ENCODE measurements around the gene ABCC11.
A peak's percentile ranks its signal among the peaks of the same experiment; 100 is the strongest.

ABCC11 gene

DNA sequence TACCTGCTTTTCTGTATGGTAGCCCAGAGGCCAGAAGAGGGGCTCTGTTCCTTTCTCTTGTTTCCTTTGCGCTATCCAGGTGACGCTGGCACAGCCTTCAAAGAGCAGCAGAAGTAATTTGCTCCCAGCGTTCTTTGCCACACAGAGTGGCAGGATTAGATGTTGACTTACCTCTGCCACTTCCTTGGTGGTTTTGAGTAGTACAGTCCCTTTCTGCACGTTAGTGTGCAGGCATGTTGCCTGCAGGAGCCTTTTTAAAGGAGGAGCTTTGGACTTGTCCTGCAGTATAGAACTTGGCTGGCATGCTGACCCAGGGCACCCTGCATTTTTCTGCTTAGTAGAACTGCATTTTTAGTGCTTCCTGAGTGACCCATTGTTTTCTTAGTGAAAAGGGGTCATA, at the start of gene ABCC11:
Gene ABCC11, minus strand, starts transcription at position 229 of the 400 bp plus-strand sequence. CDS start 15,618 bp downstream, outside the sequence.
- no peak for DNase-seq

DNA sequence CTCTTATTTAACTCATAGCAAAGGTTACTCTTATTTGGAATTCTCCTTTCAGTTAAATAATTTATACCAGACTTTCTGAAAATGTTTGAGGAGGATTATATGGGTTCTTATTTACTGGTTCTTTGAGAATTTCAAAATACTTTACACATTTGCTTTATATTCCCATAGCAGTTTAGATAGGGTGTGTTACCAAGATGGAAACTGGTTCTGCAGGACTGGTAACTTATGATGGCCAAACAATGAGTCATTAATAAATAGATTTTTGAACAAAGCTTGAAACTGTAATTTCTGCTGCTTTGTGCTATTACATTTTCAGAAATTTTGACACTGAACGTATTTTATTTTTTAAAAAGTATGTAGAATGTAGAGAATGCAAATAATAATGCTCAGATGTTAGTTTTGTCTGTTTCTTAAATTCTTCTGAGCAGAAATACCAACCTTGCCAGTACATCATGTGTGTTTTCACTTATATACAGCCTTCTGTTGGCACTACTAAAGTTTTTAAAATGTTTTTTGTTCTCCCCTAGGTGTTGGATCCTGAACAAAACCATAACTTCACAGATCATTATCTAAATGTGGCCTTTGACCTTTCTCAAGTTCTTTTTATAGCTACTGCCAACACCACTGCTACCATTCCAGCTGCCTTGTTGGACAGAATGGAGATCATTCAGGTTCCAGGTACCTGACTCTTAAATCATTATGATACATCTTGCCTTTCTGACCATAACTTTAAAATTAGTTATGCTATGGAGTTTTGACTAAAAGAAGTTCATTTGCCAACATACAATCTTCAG, 48.3 kb upstream of the ABCC11 start:
- DNase-seq = no peak

DNA sequence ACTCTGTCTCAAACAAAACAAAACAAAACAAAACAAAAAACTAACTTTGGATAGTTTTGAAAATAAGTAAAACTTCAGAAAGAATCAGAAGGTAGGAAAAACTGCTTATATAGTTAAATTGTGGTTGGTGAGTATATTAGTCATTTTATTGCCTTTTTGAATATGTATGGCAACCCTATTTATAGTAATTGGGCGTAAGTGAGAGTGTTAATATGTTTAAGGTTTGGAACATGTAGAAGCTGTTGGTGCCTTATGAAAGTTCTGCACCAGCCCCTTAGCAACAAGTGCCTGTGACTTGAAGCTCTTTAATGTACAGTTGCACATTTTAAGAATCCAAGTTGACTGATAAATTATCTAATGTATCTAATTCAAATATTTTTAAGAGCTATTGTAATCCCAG, 47.4 kb upstream of the ABCC11 start:
- no peak for DNase-seq

DNA sequence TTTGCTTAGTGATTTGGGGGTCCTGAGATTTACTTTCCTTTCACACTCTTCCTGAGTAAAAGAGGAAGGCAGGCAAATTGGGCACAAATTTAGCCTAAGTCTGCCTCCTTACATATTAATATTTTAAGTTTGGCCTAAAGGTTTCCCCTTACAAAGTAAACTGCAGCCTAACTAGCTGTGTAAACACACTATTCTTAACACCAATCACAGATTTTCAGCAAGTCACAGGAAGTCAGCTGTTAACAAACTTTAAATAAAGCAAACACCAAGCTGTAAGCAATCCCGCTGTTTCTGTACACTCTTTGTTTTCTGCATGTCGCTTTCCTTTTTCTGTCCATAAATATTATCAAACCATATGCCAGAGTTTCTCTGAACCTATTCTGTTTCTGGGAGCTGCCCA, 45.1 kb upstream of the ABCC11 start:
- no peak for DNase-seq

DNA sequence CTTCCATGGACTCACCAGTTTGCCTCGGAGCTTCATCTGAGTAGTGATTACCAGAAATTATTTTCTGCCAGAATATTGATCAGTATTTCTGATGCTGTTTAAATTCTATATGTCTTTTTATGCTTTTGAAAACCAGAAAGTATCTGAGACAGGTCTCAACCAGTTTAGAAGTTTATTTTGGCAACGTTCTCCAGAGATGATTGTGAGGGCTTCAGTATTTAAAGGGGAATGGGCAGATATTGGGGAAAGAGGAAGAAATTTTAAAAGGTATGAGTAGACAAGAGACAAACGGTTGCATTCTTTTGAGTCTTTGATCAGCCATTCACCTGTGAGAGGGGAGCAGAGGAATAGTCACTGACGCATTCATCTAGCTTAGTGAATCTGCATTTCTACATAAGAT, 44.4 kb upstream of the ABCC11 start:
- DNase-seq = no peak

DNA sequence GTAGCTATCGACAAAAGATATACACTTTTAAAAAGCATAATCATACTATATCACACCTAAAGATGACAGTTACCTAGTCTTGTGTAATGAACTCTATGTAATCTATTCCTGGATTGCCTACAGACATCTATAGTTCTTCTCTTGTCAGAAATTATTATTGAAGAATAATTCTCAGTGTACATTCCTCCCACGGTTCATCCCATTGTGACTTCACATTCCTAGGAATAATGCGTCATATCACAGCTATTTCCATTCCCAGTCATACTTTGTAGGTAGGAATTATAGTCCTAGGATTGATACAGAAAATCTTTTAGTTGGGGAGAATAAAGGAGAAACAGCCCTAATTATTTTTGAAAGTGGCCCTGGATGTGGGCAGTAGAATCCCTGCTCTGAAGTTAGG, 44.0 kb upstream of the ABCC11 start:
- no peak for DNase-seq

DNA sequence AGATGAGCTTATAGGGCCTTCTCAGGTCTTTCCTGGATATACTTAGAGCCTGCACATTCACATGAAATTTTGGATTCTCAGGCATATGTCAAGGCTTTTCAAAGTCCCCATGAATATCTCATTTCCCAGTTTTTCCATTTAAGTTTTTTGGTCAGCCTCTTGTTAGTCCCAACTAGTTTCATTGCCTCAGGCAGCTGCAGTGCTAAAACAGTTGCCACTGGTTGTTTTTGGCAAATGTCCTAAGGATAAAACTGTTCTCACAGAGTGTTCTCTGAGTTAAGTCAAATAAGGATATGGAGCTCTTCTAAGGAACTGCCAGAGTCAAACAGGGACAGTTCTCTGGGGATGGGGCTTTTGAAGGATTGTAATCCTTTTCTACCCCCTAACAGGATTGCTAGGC, 39.9 kb upstream of the ABCC11 start:
- DNase-seq = no peak

DNA sequence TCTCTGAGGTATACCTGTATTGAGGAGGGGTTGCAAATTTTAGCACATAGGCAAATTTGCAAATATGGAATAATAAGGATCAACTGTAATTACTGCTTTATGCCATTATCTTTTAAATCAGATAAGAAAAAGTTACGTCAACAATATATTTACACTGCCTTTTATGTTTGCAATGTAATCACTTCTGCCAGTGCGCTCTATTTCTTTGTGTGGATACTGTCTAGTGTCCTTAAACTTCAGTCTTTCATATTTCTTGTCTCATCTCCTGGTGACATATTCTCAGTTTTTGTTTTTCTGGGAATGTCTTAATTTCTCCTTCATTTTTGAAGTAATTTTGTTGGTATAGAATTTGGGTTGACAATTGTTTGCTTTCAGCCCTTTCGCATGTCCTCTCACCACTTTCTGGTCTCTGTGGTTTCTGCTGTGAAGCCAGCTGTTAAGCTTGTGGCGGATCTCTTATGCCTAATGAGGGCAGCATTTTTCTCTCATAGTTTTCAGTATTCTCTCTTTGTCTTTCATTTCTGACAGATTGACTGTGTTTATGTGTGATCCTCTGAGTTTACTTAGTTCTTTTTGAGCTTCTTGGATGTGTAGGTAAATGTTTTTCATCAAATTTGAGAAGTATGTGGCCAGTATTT, 37.6 kb upstream of the ABCC11 start:
- DNase-seq = no peak

DNA sequence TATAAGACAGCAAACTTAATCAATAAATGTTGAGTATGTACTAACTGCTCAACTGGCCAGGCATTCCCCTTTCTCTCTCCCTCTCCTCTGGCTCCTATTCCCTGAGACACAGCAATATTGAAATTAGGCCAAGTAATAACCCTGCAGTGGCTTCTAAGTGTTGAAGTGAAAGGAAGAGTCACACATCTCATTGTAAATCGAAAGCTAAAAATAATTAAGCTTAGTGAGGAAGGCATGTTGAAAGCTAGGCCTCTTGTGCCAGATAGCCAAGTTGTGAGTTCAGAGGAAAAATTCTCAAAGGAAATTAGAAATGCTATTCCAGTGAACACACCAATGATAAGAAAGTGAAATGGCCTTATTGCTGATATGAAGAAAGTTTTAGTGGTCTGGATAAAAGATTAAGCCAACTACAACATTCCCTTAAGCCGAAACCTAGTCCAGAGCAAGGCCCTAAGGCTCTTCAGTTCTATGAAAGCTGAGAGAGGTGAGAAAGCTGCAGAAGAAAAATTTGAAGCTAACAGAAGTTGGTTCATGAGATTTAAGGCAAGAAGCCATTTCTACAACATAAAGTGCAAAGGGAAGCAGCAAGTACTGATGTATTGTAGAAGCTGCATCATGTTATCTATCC, 35.4 kb upstream of the ABCC11 start:
- no peak for DNase-seq

DNA sequence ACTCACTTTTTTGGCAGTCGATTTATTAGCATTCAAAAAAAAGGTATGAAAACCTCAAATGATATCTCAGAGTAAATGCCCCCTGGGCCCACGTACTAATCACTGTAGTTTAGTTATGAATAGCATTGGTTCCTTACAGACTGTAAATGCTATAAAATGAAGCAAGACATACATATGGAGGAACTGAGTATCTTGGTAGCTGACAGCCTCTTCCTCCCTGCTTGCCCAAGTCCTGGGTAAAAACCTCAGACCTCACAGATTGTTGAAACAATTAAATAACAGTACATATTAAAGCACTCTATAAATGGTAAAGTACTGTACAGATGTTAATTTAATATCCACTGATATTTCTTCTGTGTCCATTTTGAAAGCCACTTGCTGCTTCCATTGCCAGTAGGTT, 33.2 kb upstream of the ABCC11 start:
- peak in 2 of 3 donors; percentile 7 to 19 for DNase-seq

DNA sequence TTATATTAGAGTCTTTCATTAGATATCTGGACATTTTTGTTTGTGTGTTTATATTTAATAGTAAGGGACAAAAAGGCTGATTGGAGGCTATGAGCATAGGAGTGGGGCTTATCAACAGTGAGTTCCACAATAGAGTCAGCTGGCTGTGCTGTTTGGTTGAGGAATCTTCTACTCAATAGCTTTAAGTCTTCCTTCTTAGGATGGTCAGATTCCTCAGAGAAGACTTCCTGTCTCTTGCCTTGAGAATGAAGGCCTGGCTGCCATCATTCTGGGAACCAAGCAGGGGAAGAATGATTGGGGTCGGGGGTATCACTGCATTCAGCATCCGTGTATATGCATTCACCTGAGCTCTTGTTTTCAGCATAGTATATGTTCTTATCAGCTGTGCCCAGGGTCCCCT, 31.9 kb upstream of the ABCC11 start:
- DNase-seq = no peak

DNA sequence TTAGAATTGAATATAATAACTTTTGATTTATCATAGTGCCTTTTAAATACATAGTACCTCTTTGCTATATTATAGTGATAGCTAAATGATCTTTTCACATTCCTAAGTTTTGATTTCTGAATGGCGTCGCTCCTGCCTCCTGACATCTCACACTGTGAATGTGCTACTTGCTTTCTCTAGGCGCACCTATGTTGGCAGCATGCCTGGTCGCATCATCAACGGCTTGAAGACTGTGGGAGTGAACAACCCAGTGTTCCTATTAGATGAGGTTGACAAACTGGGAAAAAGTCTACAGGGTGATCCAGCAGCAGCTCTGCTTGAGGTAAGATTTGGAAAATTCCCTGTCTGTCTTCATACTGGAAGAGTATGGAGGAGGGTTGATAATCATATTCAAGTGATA, 29.8 kb upstream of the ABCC11 start:
- DNase-seq = no peak

DNA sequence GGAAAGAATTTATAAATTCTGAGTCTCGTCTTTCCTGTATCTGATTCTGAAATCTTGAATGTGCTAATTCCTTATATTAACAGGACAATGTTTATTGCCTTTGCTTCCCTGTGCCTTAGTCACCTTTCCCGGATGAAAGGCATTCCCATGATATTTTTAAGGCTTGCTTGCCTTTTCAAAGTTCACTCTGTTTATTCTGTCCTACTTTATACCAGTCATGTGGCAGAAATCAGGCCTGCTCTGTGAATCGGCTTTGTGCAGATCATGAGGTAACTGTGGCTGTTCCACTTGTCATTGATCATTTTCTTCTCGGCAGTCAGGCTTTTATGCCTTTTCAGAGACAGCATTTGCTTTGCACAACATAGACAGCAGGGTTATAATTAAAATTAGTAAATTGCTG, 28.8 kb upstream of the ABCC11 start:
- DNase-seq = no peak

DNA sequence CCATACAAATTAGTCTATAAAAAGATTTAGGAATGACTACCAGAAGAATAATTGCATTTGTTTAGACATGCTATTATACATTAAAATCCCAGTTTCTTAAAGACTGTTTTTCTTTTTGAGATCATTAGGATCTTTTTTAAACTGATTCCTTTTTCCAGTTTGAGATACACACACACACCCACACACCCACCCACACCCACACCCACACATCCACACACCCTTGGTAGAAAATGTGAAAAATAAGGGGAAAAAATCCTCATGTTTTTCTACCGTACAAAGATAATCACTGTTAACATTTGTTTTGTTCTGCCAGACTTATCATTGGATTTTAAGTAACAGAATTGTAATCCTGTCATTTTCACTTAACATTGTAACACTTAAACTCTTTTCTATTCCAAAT, 27.1 kb upstream of the ABCC11 start:
- no peak for DNase-seq

DNA sequence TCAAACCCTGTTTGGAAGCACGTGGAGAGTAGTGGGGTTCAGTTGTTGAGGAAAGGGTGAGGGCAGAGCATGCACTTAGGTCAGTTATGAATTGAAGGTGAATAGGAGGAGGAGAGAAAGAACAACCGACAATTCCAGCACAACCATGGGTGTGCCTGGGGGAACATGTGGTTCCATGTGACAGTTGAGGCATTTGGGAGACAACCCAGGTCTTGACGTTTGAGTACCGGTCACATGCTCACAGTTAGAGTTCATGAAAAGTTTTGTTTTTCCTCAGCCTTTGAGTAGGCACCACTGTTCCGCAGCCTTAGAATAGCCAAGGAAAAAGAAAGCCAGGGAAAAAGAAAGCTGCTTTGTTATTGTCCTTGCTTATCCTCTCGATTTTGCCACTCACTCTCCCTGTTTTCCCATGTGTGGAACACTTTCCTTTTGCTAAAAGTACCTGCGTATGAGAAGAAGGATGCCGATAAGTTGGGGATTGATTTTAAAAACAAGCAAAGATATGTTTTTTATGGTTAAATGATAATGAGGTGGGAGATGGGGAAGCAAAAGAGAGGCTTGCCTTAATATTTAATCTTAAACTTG, 25.6 kb upstream of the ABCC11 start:
- DNase-seq = no peak

DNA sequence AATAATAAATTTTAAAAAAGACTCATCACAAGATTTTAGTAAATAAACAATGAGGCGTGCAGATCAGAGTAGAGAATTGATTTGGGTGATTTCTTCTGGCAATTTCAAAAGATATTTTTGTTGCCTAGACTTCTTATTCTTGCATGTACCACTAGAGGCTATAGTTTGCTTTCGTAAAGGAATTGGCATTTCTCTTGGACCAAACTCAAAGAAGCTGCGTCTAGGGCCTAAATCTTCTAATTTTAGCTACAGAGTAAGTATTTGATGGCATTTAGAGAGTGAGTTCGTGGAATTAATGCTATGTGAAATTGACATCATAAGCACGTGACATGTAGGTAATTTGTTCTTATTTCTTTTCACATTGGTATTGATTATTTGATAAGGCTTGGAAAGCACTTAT, 24.4 kb upstream of the ABCC11 start:
- no peak for DNase-seq

DNA sequence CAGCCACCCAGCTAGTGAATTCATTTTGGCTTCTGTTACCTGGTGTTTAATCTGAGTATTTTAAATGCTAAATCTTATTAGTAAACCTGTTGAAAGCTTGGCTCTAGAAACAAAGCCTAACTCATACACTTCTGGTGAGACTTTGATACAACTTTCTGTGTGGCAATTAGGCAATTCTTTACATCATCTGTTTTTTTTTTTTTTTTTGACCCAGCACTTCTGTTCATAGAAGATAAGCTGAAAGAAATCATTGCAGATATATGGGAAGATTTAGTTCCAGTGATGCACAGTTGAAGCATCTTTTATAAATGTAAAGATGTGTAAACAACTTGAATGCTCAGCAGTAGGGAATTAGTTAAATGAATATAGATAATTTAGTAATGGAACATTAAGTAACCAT, 21.7 kb upstream of the ABCC11 start:
- no peak for DNase-seq

DNA sequence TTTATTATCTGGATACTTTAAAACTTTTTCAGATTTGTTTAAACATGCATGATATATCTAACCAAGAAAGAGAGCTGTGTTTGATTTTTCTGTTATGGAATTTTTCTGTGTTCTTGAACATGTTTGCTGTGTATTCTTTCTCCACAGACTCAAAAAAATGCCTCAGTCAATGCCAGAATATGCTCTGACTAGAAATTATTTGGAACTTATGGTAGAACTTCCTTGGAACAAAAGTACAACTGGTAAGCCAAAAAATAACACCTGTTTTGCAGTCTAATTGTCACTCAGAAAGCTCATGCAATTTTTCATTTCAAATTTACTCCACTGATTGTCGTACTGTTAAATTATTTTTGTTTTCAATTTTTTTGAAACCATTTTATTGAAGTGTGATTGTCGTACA, 15.3 kb upstream of the ABCC11 start:
- DNase-seq = no peak

DNA sequence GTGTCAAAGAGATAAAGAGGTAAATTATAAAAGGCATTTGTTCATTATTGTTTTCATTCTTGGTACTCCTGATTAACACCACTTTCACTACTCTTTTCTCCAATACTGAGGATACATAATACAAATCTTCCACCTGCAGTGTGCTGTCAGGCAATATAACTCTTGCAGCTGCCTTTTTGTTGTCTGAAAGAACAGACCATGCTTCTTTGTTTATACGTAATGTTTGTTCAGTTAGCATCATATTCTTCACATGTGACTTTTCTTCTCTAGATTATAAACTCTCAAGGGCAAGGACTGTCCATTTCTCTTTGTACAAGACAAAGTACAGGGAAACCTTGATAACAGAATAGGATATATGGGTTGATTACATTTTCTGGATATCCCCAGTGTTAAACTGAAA, 14.2 kb upstream of the ABCC11 start:
- DNase-seq = no peak

DNA sequence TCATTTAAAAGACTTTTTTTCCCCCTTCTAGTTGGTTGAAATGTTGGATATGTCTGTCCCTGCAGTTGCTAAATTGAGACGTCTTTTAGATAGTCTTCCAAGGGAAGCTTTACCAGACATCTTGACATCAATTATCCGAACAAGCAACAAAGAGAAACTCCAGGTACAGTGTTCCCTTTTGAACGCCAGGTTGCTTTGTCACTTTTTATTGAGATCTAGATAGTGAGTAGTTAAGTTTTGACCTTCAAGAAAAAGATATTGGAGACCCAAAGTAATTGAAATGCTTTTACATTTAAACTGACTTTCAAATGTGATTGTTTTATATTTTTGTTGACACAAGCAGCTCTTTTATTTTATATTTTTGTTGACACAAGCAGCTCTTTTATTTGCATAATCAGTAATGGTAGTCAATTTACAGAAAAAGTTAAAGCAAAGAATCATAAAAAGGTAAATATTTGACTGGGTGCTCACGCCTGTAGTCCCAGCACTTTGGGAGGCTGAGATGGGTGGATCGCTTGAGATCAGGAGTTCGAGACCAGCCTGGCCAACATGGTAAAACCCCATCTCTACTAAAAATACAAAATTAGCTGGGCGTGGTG, 9.3 kb upstream of the ABCC11 start:
- no peak for DNase-seq

DNA sequence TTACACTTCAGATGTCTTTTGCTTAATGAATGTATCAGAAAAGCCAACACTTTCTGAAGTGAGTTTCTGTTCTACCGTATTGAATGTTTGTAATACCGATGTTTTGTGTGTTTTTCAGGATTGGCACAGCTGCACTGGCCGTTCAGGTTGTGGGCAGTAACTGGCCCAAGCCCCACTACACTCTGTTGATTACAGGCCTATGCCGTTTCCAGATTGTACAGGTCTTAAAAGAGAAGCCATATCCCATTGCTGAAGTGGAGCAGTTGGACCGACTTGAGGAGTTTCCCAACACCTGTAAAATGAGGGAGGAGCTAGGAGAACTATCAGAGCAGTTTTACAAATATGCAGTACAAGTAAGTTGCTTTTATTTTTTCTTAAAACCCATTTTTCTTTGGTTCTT, 4.7 kb upstream of the ABCC11 start:
- DNase-seq = no peak

DNA sequence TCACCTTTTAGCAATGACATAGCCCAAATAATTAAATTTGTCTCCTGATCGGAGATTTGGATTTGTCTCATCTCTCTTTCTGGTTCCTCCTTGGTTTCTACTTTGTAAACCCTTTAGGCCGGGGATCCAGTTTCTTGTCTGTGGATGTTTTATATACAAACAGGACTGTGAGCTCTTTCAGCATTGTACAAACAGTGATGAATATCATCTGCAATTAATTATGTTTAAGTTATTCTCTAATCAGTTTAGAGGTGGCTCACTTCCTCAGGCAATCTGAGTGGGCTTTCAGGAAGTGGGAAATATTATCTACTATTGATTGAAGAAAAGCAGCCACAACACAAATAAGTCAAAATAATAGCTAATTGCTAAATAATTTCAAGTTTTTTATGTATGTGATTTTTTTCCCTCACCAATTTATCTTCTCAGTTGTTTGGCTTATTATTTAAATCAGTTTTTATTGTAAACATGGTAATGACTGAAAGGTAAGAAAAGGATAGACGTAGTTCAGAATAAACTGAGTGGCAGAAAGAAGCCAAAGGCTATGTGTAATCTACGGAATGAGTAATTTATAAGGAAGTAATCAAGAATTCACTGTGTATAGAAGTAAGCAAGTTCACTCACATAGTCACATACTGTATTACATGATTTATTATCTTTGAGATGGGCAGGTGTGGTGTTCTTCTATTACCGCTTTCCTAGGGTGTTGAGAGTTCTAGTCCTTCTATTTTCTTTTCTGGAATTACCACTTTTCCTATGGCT, 3.4 kb upstream of the ABCC11 start:
- DNase-seq = no peak

DNA sequence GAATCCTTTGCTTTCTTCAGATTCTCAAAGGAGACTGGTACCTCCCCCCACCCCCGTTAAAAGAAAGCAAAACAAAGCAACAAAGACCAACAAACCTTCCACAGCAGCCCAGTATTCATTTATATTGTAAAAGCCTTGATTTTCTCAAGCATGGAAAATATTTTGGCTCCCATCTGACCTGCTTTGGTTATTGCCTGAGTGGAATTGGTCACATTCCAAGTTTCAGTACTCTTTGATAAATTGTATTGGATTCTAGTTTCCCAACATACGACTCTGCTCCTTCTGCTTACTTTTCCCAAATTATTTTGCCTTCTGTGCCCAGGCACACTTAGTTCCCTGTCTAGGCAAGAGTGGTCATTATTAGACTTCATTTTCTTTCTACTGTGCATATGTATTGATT, 1.3 kb downstream of the ABCC11 start:
- DNase-seq = no peak

Measured in suppressor macrophage treated with lipopolysaccharide for 1 hour (primary cell).